Non-pigmented ciliary epithelial cell (primary cell): ENCODE measurements around the gene ZNF879.
A peak's percentile ranks its signal among the peaks of the same experiment; 100 is the strongest.

Experiments used
- DNase-seq: peaks from one replicate; pipeline ENCODE4 v3.0.0-alpha.2; 2010; ENCODE audit warnings: low read depth

The ZNF879 gene

DNA sequence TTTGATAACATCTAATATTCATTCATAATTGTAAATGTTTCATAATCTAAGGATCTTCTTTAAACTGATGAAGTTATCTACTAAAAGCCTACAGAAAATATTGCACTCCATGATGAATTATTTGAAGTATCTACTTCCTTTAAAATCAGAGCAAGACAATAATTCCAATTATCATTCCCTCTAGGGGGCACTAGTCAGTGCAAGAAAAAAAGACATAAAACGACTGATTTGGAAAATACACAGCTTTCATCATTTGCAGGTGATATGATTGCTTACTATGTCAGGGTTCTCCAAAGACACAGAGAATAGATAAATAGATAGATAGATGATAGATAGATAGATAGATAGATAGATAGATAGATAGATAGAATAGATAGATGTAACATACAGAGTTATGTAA is 14.9 kb upstream of the ZNF879 start:
- DNase-seq, result no peak

DNA sequence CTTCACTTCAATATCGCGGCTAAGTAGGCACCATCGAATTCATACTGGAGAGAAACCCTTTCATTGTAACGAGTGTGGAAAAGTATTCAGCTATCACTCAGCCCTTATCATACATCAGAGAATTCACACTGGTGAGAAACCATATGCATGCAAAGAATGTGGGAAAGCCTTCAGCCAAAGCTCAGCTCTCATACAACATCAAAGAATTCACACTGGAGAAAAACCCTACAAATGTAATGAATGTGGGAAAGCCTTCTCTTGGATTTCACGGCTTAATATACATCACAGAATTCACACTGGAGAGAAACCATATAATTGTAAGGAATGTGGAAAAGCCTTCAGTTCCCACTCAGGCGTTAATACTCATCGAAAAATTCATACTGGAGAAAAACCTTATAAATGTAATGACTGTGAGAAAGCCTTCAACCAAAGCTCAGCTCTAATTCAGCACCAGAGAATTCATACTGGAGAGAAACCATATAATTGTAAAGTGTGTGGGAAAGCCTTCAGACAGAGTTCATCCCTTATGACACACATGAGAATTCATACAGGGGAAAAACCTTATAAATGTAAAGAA is 9.5 kb downstream of the ZNF879 start:
- DNase-seq, result no peak

- DNase-seq, result no peak
Measured at GRCh38 chr5:179044765-179045164, 21.2 kb downstream of the ZNF879 start.

- no peak for DNase-seq
Measured at GRCh38 chr5:179051784-179052183, 28.2 kb downstream of the ZNF879 start.

- DNase-seq, result no peak
Measured at GRCh38 chr5:179054036-179054785, 30.6 kb downstream of the ZNF879 start.

DNA sequence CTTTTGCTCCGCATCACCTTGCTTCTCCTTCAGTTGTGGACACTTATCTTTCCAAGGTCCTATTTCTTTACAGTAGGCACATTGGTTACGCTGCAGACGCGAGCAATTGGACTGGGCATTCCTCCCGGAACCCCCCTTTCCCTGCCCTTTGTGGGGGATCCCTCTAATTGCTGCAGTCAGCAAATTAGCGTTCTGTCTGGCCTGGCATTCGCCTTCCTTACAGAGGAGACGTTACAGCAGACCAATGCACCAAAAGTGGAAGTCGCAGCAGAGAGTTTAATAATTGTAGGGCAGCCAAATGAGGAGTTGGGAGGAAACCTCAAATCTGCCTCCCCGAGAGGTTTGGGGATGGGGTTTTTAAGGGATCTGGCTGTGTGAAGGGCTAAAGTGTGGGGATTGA is 31.3 kb downstream of the ZNF879 start:
- no peak for DNase-seq

GRCh38 chr5:179055436-179055835 is 31.8 kb downstream of the ZNF879 start:
- no peak for DNase-seq

DNA sequence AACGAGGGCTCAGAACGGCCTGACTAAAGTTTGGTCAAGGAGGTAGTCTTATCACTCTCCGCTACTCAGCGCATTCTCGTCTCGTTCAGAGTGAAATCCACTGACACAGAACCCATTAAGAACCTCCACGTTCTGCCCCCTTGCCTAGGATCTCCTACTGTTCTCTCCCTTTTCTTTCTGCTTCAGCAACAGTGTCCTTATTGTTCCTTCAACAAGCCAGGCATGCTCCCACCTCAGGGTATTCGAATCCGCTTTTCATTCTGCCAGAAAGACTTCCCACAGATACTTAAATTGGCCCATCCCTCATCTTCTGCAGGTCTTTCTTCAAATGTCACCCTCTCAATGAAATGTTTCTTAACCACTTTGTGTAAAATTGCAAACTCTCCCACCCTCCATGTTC is 32.2 kb downstream of the ZNF879 start:
- no peak for DNase-seq

- DNase-seq, result peak; percentile 56
Measured at GRCh38 chr5:179060116-179061008, 36.8 kb downstream of the ZNF879 start, which contains the start of gene ZNF354C. TSS of gene ZNF354C (plus strand) at chr5:179060373. CDS start at chr5:179062069, 1,696 bp downstream.

- DNase-seq, result no peak
Measured at GRCh38 chr5:179061025-179061424, 37.4 kb downstream of the ZNF879 start.

DNA sequence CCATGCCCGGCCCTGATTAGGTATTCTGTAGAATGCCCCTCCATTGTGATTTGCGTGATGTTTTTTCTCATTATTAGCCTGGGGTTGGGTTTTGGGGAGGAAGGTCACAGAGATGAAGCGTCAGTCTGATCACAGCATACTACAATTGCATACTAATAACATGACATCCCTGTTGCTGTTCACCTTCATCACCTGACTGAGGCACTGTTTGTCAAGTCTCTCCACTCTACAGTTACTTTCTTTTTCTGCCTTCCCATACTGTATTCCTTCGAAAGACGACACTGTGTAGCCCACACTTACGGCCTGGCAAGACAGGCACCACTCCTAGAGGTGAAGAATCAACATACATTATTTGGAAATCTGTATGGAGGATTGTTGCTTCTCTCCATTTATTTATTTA is 42.1 kb downstream of the ZNF879 start:
- DNase-seq, result no peak

- no peak for DNase-seq
Measured at GRCh38 chr5:179079165-179079987, 55.8 kb downstream of the ZNF879 start.

DNA sequence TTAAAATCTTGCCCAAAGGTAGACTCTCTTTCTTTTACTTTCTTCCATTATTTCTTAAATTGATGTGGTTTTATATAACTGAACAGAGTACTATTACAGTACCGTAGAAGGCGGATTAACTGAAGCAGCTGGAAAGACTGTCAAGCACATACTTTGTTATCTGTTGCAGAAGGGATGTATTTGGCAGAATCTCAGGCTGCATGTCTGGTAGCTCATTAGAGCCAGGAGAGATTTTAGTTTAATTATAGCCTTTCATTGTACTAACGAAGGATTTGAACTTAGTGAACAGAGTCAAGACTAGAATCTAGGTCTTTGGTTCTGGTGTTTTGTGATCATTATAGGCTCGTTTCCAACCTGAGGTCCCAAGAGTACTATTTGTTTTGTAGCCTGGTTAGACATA is 57.1 kb downstream of the ZNF879 start:
- DNase-seq, result no peak
